Stomach (tissue), 9 donors: Measurements from ENCODE around the gene ISG20L2. TPM values are rescaled to one million over a fixed set of nuclear protein-coding genes. Genes with fewer than 3 reads are reported as not detected.
"Not testable (repeated sequence)": the region's sequence is repeated elsewhere in the genome, so short reads cannot be mapped to it uniquely, and the experiment has no call there.

ENCODE experiments used
- DNase-seq, 2 donors: peaks; one replicate each; pipeline versions ENCODE4 v3.0.0 to v3.0.0-alpha.2; 2013 to 2019
- H3K27ac ChIP-seq, 5 donors: fragments of 200-600 bp in 4 of 5; sonication (generic) in 4 of 5; one replicate each; pipeline ENCODE4 v1.5.1; 2013 to 2019; ENCODE audit warnings: mild to moderate bottlenecking in 1 of 5, moderate library complexity in 1 of 5
- H3K27me3 ChIP-seq, 3 donors: fragments of 200-600 bp; sonication (generic); one replicate each; pipeline ENCODE4 v1.5.1; 2017 to 2019; ENCODE audit warnings: mixed run types in 1 of 3
- H3K36me3 ChIP-seq, 4 donors: fragments of 200-600 bp; sonication (generic); 1 replicate in 3 of 4; 2 replicates in 1 of 4; pipeline ENCODE4 v1.5.1; 2016 to 2019
- H3K4me1 ChIP-seq, 4 donors: fragments of 200-600 bp; sonication (generic); one replicate each; pipeline ENCODE4 v1.5.1; 2016 to 2019
- H3K4me3 ChIP-seq, 4 donors: fragments of 200-600 bp; sonication (generic) in 3 of 4; one replicate each; pipeline ENCODE4 v1.5.1; 2016 to 2019; ENCODE audit warnings: mild to moderate bottlenecking in 1 of 4
- H3K9me3 ChIP-seq, 4 donors: fragments of 200-600 bp; sonication (generic); one replicate each; pipeline ENCODE4 v1.5.1; 2016 to 2019
- CTCF ChIP-seq, 7 experiments: fragments of 450-650 bp in 4 of 7; fragments of 200-600 bp in 3 of 7; sonication (generic) in 3 of 7; IDR thresholded peaks; one replicate each; pipeline ENCODE4 v1.5.1; 2016 to 2019; ENCODE audit warnings: antibody characterized with exemption in 7 of 7, control low read depth in 2 of 7, mild to moderate bottlenecking in 1 of 7
- EP300 ChIP-seq: sonication (generic); formaldehyde crosslinking; IDR thresholded peaks from one replicate; pipeline ENCODE4 v1.6.1; 2017; ENCODE audit warnings: antibody characterized with exemption
- POLR2A ChIP-seq, 4 donors: fragments of 450-650 bp; IDR thresholded peaks; one replicate each; pipeline ENCODE4 v1.6.1; 2016; ENCODE audit warnings: antibody characterized with exemption in 4 of 4, control low read depth in 2 of 4, mild to moderate bottlenecking in 1 of 4, moderate library complexity in 1 of 4
- POLR2AphosphoS5 ChIP-seq, 3 donors: sonication (generic); formaldehyde crosslinking; IDR thresholded peaks; one replicate each; pipeline ENCODE4 v1.6.1; 2016; ENCODE audit warnings: antibody characterized with exemption in 3 of 3
- WGBS, 5 donors: extraction: QIAGEN DNeasy Blood & Tissue Kit in 3 of 5; methylation state at CpG; one replicate each; pipeline versions ENCODE4 v1.1.5 to v1.1.7; 2013 to 2018; 5-methylcytosine and 5-hydroxymethylcytosine counted together
- intact Hi-C: fragments of 100-400 bp; cut with DNase I; formaldehyde crosslinking; loops from one replicate; pipeline ENCODE4 v1.15.1; 2023; ENCODE audit warnings: low total_unique reads
- polyA plus RNA-seq, 3 donors: library from polyadenylated mRNA; stranded (reverse); fragments of 200-250 nt; gene quantifications; one replicate each; pipeline ENCODE4 v1.2.3, GENCODE V29; 2013
- total RNA-seq, 5 donors: library from RNA; depleted of rRNA; stranded (reverse); fragments of >200 nt; gene quantifications; one replicate each; pipeline versions ENCODE4 v1.1.0 to v1.2.3, GENCODE V29; 2014 to 2016
- donor health status: healthy with polysubstance abuse.
- donor health status: Bipolar disorder and iron deficiency.
- donor health status: healthy.

The ISG20L2 gene
- total and polyA plus RNA-seq, 8 donors = 4.5 to 65.5 (median 11.7) TPM

- intact Hi-C loops = no loop called here
Observed at GRCh38 chr1:156760796-156761104, 32.2 kb upstream of the ISG20L2 start.

GRCh38 chr1:156760092-156760795, 31.7 kb upstream of the ISG20L2 start:
- H3K4me1 ChIP-seq = no peaks in the 10 kb centered on the region
- H3K36me3 ChIP-seq = no peaks in the 10 kb centered on the region
- H3K4me3 ChIP-seq = no peak overlapping the region
- intact Hi-C loops = no loop called here
- TF ChIP-seq POLR2AphosphoS5 (IDR thresholded peaks at IDR 0.05) = no peak
- no peak for TF ChIP-seq POLR2A (IDR thresholded peaks at IDR 0.05)
- TF ChIP-seq EP300 = no peak
- TF ChIP-seq CTCF (IDR thresholded peaks at IDR 0.05) = no peak
- DNase-seq = no peak
- no peaks in the 10 kb centered on the region for H3K9me3 ChIP-seq
- WGBS, 5 donors = 55 to 67% (median 65%) methylated on average over 6 of the region's 6 CpGs
- no peaks in the 10 kb centered on the region for H3K27me3 ChIP-seq
- no peak overlapping the region for H3K27ac ChIP-seq

More at GRCh38 chr1:156760796-156761104, 32.2 kb upstream of the ISG20L2 start:
- Histone ChIP-seq H3K36me3 (no peaks in the 10 kb centered on the region), H3K27ac (no peak overlapping the region), H3K4me3 (no peak overlapping the region), H3K4me1 (peaks cover 0 to 2% (median 2%) of the 10 kb centered on the region in 4 donors), H3K9me3 (no peaks in the 10 kb centered on the region), H3K27me3 (no peaks in the 10 kb centered on the region)
- TF ChIP-seq POLR2AphosphoS5 (IDR thresholded peaks at IDR 0.05) (no peak), POLR2A (IDR thresholded peaks at IDR 0.05) (no peak), EP300 (no peak), CTCF (IDR thresholded peaks at IDR 0.05) (no peak)
- 58 to 68% (median 63%) methylated on average over 4 of the region's 4 CpGs for WGBS, 5 donors
- no peak for DNase-seq

- intact Hi-C loops, H3K9me3 ChIP-seq, DNase-seq, H3K4me3 ChIP-seq, H3K36me3 ChIP-seq, H3K27ac ChIP-seq, H3K27me3 ChIP-seq: not testable (repeated sequence)
- 86 to 98% (median 92%) methylated on average over 10 of the region's 10 CpGs for WGBS, 5 donors
- H3K4me1 ChIP-seq = peaks cover 6 to 16% (median 9%) of the 10 kb centered on the region in 4 donors
Observed at GRCh38 chr1:156757572-156758253, 29.1 kb upstream of the ISG20L2 start.

GRCh38 chr1:156756355-156756754, 27.8 kb upstream of the ISG20L2 start:
- intact Hi-C loops = no loop called here
- H3K4me1 ChIP-seq = peaks cover 9 to 22% (median 14%) of the 10 kb centered on the region in 4 donors
- WGBS, 5 donors = 85 to 95% (median 88%) methylated on average over 1 of the region's 1 CpG
- no peaks in the 10 kb centered on the region for H3K27me3 ChIP-seq
- no peak for DNase-seq
- H3K27ac ChIP-seq = no peak overlapping the region
- TF ChIP-seq POLR2A (IDR thresholded peaks at IDR 0.05) (no peak), EP300 (no peak), CTCF (IDR thresholded peaks at IDR 0.05) (no peak), POLR2AphosphoS5 (IDR thresholded peaks at IDR 0.05) (no peak)
- H3K4me3 ChIP-seq = no peak overlapping the region
- H3K9me3 ChIP-seq = no peaks in the 10 kb centered on the region
- H3K36me3 ChIP-seq = no peaks in the 10 kb centered on the region

GRCh38 chr1:156755527-156755950, 27.0 kb upstream of the ISG20L2 start:
- H3K4me1 ChIP-seq = peaks cover 9 to 22% (median 14%) of the 10 kb centered on the region in 4 donors
- WGBS, 5 donors = 61 to 85% (median 74%) methylated on average over 4 to 5 of the region's 5 CpGs
- DNase-seq = no peak
- H3K4me3 ChIP-seq = no peak overlapping the region
- no peaks in the 10 kb centered on the region for H3K36me3 ChIP-seq
- no peaks in the 10 kb centered on the region for H3K9me3 ChIP-seq
- TF ChIP-seq EP300 (no peak), CTCF (IDR thresholded peaks at IDR 0.05) (no peak), POLR2AphosphoS5 (IDR thresholded peaks at IDR 0.05) (no peak), POLR2A (IDR thresholded peaks at IDR 0.05) (no peak)
- H3K27me3 ChIP-seq = no peaks in the 10 kb centered on the region
- intact Hi-C loops = no loop called here
- no peak overlapping the region for H3K27ac ChIP-seq
